Panc1 (cell line): ENCODE measurements around the gene NOXA1. TPM values are rescaled to one million over a fixed set of nuclear protein-coding genes. Genes with fewer than 3 reads are reported as not detected.

Source experiments
- ATAC-seq: fragments of 200-7000 bp; cut with Tn5 transposase; 2 replicates; pipeline ENCODE4 v1.9.1; 2020; ENCODE audit warnings: mild to moderate bottlenecking, moderate library complexity
- BruUV-seq: library from RNA; stranded (reverse); fragments of 400-500 nt; replicated peaks from 2 replicates; lab custom pipeline; 2021; lab: Mats Ljungman, UMichigan
- CTCF ChIA-PET: fragments of 300-600 bp; sonication (Branson Sonifier 250); formaldehyde crosslinking; loops from one replicate; lab custom pipeline; 2022; ENCODE audit warnings: antibody characterized with exemption; lab: Charles Lee
- POLR2A ChIA-PET: fragments of 300-600 bp; sonication (Branson Sonifier 250); formaldehyde crosslinking; loops from one replicate; lab custom pipeline; 2022; ENCODE audit warnings: antibody characterized with exemption; lab: Charles Lee
- DNase-seq: peaks from one replicate; pipeline ENCODE4 v3.0.0-alpha.2; 2010; ENCODE audit warnings: low read depth, low spot score
- H3K27ac ChIP-seq: 2 replicates; pipeline ENCODE4 v1.5.1; 2011; ENCODE audit warnings: mild to moderate bottlenecking, low read length, inconsistent platforms
- H3K27me3 ChIP-seq: fragments of 200-500 bp; sonication (Bioruptor generic); 2 replicates; pipeline ENCODE4 v1.6.0; 2014; ENCODE audit warnings: low read length, inconsistent platforms; ENCODE audit not compliant: control insufficient read depth, insufficient read depth
- H3K36me3 ChIP-seq: fragments of 200-500 bp; sonication (Bioruptor generic); 2 replicates; pipeline ENCODE4 v1.5.1; 2014; ENCODE audit warnings: inconsistent platforms, mild to moderate bottlenecking, low read length, moderate library complexity; ENCODE audit not compliant: control insufficient read depth, insufficient read depth
- H3K4me1 ChIP-seq: 2 replicates; pipeline ENCODE4 v1.5.1; 2011; ENCODE audit warnings: inconsistent platforms, mild to moderate bottlenecking, low read length, moderate library complexity; ENCODE audit not compliant: control insufficient read depth, insufficient read depth
- H3K4me3 ChIP-seq, 2 experiments: 2 replicates each; pipeline ENCODE4 v1.5.1; 2011 to 2012; ENCODE audit warnings: low read depth in 2 of 2, low read length in 2 of 2, mild to moderate bottlenecking in 2 of 2, inconsistent platforms in 1 of 2, moderate library complexity in 1 of 2
- H3K9me3 ChIP-seq: fragments of 200-500 bp; sonication (Bioruptor generic); 2 replicates; pipeline ENCODE4 v1.5.1; 2014; ENCODE audit warnings: low read depth, mild to moderate bottlenecking, inconsistent platforms, low read length, moderate library complexity; ENCODE audit not compliant: control insufficient read depth, insufficient read depth
- POLR2AphosphoS5 ChIP-seq: IDR thresholded peaks from 2 replicates; pipeline ENCODE4 v1.6.1; 2012; ENCODE audit warnings: mild to moderate bottlenecking, low read depth, low read length, moderate library complexity
- REST ChIP-seq, 2 experiments: IDR thresholded peaks; 2 replicates each; pipeline ENCODE4 v1.6.1; 2011 to 2012; ENCODE audit warnings: low read depth in 2 of 2, control low read depth in 1 of 2, low read length in 1 of 2, mild to moderate bottlenecking in 1 of 2, moderate library complexity in 1 of 2; ENCODE audit not compliant: insufficient read depth in 1 of 2
- SIN3A ChIP-seq: IDR thresholded peaks from 2 replicates; pipeline ENCODE4 v1.6.1; 2012; ENCODE audit warnings: low read depth, mild to moderate bottlenecking, low read length, moderate library complexity, borderline replicate concordance; ENCODE audit not compliant: insufficient read depth
- TCF7L2 ChIP-seq: IDR thresholded peaks from 2 replicates; pipeline ENCODE4 v1.6.1; 2011; ENCODE audit warnings: mild to moderate bottlenecking, low read depth, low read length, inconsistent platforms
- in situ Hi-C: cut with HindIII; loops from 2 replicates; pipeline ENCODE4 v1.10.0; 2016; ENCODE audit warnings: low sequenced_read_pairs, low pct_unique_long_range_greater_than_20kb
- intact Hi-C: fragments of 100-400 bp; cut with micrococcal nuclease; formaldehyde crosslinking; loops from one replicate; pipeline ENCODE4 v1.10.0; 2022; ENCODE audit not compliant: unreplicated experiment
- total RNA-seq: library from RNA; stranded (reverse); gene quantifications from one replicate; pipeline ENCODE4 v1.2.1, GENCODE V29; 2021; ENCODE audit not compliant: unreplicated experiment
- TF ChIP-seq, protein P1 (sequence below): fragments of 450-650 bp; IDR thresholded peaks from 2 replicates; pipeline ENCODE4 v1.5.1; 2017; ENCODE audit warnings: mild to moderate bottlenecking

NOXA1 gene
- total RNA-seq, 1 experiment from 2014 or later, result 3.7 TPM

GRCh38 chr9:137412431-137412830, 10.8 kb upstream of the NOXA1 start:
- H3K9me3 ChIP-seq, result no peaks in the 10 kb centered on the region
- TF ChIP-seq SIN3A, result no peak
- TF ChIP-seq TCF7L2, result no peak
- TF ChIP-seq POLR2AphosphoS5, result no peak
- no peak for TF ChIP-seq REST (IDR thresholded peaks at IDR 0.05; ENCODE audit: insufficient read depth in 1 of 2, low read depth in 2 of 2, low read length in 1 of 2)
- TF ChIP-seq, protein P1, sequence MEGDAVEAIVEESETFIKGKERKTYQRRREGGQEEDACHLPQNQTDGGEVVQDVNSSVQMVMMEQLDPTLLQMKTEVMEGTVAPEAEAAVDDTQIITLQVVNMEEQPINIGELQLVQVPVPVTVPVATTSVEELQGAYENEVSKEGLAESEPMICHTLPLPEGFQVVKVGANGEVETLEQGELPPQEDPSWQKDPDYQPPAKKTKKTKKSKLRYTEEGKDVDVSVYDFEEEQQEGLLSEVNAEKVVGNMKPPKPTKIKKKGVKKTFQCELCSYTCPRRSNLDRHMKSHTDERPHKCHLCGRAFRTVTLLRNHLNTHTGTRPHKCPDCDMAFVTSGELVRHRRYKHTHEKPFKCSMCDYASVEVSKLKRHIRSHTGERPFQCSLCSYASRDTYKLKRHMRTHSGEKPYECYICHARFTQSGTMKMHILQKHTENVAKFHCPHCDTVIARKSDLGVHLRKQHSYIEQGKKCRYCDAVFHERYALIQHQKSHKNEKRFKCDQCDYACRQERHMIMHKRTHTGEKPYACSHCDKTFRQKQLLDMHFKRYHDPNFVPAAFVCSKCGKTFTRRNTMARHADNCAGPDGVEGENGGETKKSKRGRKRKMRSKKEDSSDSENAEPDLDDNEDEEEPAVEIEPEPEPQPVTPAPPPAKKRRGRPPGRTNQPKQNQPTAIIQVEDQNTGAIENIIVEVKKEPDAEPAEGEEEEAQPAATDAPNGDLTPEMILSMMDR, result no peak
- intact Hi-C loops, result no loop called here
- DNase-seq, result no peak
- peaks cover 45% of the 10 kb centered on the region for H3K4me1 ChIP-seq
- no peaks in the 10 kb centered on the region for H3K36me3 ChIP-seq
- ChIA-PET CTCF (interaction anchor here (1.0 to 1.7 kb wide), 2 partner anchors 10 to 110 kb away, joined by 3 to 4 read pairs; partner anchors contain the start of genes EXD3, NOXA1 and NRARP), POLR2A (no interaction called here)
- H3K4me3 ChIP-seq, result no peak overlapping the region
- in situ Hi-C loops, result no loop called here
- H3K27me3 ChIP-seq, result no peaks in the 10 kb centered on the region
- no TSS peak for BruUV-seq
- ATAC-seq, result no peak
- H3K27ac ChIP-seq, result peak overlapping the region; percentile 89

DNA sequence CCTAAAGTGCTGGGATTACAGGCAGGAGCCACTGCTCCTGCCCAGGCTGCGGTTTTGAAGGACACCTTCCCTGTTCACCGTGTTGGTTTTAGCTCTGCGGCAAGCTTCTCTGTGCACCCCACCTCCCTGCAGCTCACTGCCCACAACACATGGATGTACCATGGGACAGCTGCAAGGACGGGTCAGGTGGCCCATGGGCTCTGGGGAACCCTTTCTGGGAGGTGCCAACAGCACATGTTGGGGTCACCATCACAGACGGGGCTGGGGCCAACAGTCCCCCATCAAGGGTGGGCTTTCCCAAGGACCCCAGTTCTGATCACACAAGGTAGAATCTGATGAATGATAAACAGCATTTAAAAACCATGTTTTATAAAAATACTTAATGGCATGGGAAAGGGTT, 7.7 kb upstream of the NOXA1 start:
- ChIA-PET CTCF (no interaction called here), POLR2A (no interaction called here)
- DNase-seq (no peak), ATAC-seq (no peak)
- Histone ChIP-seq H3K27ac (no peak overlapping the region), H3K9me3 (no peaks in the 10 kb centered on the region), H3K36me3 (no peaks in the 10 kb centered on the region), H3K27me3 (no peaks in the 10 kb centered on the region), H3K4me3 (no peak overlapping the region), H3K4me1 (peaks cover 27% of the 10 kb centered on the region)
- no peak for TF ChIP-seq TCF7L2
- TF ChIP-seq, protein P1, result no peak
- no peak for TF ChIP-seq POLR2AphosphoS5
- TF ChIP-seq REST (IDR thresholded peaks at IDR 0.05; ENCODE audit: insufficient read depth in 1 of 2, low read depth in 2 of 2, low read length in 1 of 2), result no peak
- no peak for TF ChIP-seq SIN3A
- intact Hi-C loops, result no loop called here
- in situ Hi-C loops, result no loop called here
- no TSS peak for BruUV-seq
